GM12878 (cell line): ENCODE results near the gene PPP1CC. TPM values are rescaled to one million over a fixed set of nuclear protein-coding genes. Genes with fewer than 3 reads are reported as not detected.

ENCODE experiments used
- GATAD2B ChIP-seq: fragments of 450-650 bp; conservative IDR thresholded peaks from 2 replicates; pipeline ENCODE4 v1.6.1; 2017; ENCODE audit warnings: low read depth, mild to moderate bottlenecking, moderate library complexity
- HDAC2 ChIP-seq: fragments of 200-600 bp; sonication (generic); IDR thresholded peaks from 2 replicates; pipeline ENCODE4 v1.6.1; 2017
- JUNB ChIP-seq: IDR thresholded peaks from 2 replicates; pipeline ENCODE4 v1.6.1; 2016; ENCODE audit warnings: antibody characterized with exemption, mild to moderate bottlenecking
- NR2C2 ChIP-seq: IDR thresholded peaks from 2 replicates; pipeline ENCODE4 v1.6.1; 2011; ENCODE audit warnings: borderline replicate concordance, low read depth; ENCODE audit not compliant: control insufficient read depth, insufficient read length
- NRF1 ChIP-seq: conservative IDR thresholded peaks from 2 replicates; pipeline ENCODE4 v1.6.1; 2011; ENCODE audit warnings: mild to moderate bottlenecking, low read depth, low read length, improper control_type of control experiment
- RBBP5 ChIP-seq: fragments of 200-600 bp; sonication (generic); conservative IDR thresholded peaks from 2 replicates; pipeline ENCODE4 v1.6.1; 2016
- RCOR1 ChIP-seq: conservative IDR thresholded peaks from 2 replicates; pipeline ENCODE4 v1.6.1; 2012; ENCODE audit warnings: low read depth, low read length, improper control_type of control experiment
- SREBF2 ChIP-seq: IDR thresholded peaks from 2 replicates; pipeline ENCODE4 v1.6.1; 2012; ENCODE audit warnings: mild to moderate bottlenecking, low read length
- polyA plus RNA-seq, 11 experiments: library from polyadenylated mRNA; depleted of rRNA in 4 of 11; unstranded in 6 of 11; stranded (reverse) in 5 of 11; fragments of >200 nt; fragmentation: Nextera tagmentation in 4 of 11; fragmentation: Illumina TruSeq in 1 of 11; extraction: Ambion mirVana in 4 of 11; extraction: Trizol in 1 of 11; gene quantifications; 1 replicate in 1 of 11; 2 replicates in 10 of 11; pipeline versions ENCODE4 v1.2.1 to v1.2.3, GENCODE V29; 2011 to 2016; ENCODE audit warnings: inconsistent platforms in 2 of 11, missing spikeins in 2 of 11, low read depth in 1 of 11
- total RNA-seq, 4 experiments: library from RNA; depleted of rRNA in 3 of 4; stranded (reverse); fragments of >200 nt in 3 of 4; fragmentation: Illumina TruSeq in 1 of 4; extraction: Trizol in 1 of 4; gene quantifications; 2 replicates each; pipeline versions ENCODE4 v1.2.1 to v1.2.3, GENCODE V29; 2013 to 2021
- TF ChIP-seq, protein P1 (sequence below): fragments of 450-650 bp; IDR thresholded peaks from 2 replicates; pipeline ENCODE4 v1.6.1; 2018; ENCODE audit warnings: mild to moderate bottlenecking, low read depth, moderate library complexity; ENCODE audit not compliant: partially characterized antibody
- TF ChIP-seq, protein P2 (sequence below): fragments of 450-650 bp; IDR thresholded peaks from 2 replicates; pipeline ENCODE4 v1.6.1; 2017; ENCODE audit warnings: mild to moderate bottlenecking, moderate library complexity
- TF ChIP-seq, protein P3 (sequence below): IDR thresholded peaks from 2 replicates; pipeline ENCODE4 v1.6.1; 2012; ENCODE audit warnings: improper control_type of control experiment, low read depth, low read length; ENCODE audit not compliant: insufficient replicate concordance
- TF ChIP-seq, protein P4 (sequence below): fragments of 450-650 bp; IDR thresholded peaks from 2 replicates; pipeline ENCODE4 v1.6.1; 2017; ENCODE audit warnings: low read depth, mild to moderate bottlenecking, moderate library complexity

PPP1CC gene
- total and polyA plus RNA-seq, 10 of the 15 experiments (the other 5 are each of a cell fraction or from before 2014, with no cell fraction given): 64.4 to 279 (median 157) TPM

DNA sequence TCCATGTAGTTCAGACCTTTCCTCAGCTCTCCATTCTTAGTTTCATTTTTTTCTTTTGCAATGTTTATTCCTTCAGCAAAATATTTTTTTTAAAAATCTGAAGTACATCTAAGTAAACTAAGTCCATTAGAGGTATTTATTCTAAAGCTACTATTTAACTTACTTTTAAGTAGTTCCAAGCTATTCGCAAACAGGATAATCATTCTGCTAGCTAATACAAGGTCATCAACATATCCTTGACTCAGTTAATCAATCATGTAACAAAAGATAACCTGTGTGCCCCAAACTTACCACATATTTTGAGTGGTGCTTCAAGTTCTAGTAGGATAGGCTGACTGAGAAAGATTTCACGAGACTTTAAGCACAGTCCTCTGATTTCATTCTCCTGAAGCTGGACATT lies 11.2 kb downstream of the PPP1CC start (continued):
- TF ChIP-seq, protein P1, sequence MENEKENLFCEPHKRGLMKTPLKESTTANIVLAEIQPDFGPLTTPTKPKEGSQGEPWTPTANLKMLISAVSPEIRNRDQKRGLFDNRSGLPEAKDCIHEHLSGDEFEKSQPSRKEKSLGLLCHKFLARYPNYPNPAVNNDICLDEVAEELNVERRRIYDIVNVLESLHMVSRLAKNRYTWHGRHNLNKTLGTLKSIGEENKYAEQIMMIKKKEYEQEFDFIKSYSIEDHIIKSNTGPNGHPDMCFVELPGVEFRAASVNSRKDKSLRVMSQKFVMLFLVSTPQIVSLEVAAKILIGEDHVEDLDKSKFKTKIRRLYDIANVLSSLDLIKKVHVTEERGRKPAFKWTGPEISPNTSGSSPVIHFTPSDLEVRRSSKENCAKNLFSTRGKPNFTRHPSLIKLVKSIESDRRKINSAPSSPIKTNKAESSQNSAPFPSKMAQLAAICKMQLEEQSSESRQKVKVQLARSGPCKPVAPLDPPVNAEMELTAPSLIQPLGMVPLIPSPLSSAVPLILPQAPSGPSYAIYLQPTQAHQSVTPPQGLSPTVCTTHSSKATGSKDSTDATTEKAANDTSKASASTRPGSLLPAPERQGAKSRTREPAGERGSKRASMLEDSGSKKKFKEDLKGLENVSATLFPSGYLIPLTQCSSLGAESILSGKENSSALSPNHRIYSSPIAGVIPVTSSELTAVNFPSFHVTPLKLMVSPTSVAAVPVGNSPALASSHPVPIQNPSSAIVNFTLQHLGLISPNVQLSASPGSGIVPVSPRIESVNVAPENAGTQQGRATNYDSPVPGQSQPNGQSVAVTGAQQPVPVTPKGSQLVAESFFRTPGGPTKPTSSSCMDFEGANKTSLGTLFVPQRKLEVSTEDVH: no peak
- TF ChIP-seq GATAD2B (no peak), SREBF2 (no peak), RCOR1 (no peak), RBBP5 (no peak), NR2C2 (no peak), NRF1 (no peak), JUNB (no peak), HDAC2 (no peak)
- TF ChIP-seq, protein P2, sequence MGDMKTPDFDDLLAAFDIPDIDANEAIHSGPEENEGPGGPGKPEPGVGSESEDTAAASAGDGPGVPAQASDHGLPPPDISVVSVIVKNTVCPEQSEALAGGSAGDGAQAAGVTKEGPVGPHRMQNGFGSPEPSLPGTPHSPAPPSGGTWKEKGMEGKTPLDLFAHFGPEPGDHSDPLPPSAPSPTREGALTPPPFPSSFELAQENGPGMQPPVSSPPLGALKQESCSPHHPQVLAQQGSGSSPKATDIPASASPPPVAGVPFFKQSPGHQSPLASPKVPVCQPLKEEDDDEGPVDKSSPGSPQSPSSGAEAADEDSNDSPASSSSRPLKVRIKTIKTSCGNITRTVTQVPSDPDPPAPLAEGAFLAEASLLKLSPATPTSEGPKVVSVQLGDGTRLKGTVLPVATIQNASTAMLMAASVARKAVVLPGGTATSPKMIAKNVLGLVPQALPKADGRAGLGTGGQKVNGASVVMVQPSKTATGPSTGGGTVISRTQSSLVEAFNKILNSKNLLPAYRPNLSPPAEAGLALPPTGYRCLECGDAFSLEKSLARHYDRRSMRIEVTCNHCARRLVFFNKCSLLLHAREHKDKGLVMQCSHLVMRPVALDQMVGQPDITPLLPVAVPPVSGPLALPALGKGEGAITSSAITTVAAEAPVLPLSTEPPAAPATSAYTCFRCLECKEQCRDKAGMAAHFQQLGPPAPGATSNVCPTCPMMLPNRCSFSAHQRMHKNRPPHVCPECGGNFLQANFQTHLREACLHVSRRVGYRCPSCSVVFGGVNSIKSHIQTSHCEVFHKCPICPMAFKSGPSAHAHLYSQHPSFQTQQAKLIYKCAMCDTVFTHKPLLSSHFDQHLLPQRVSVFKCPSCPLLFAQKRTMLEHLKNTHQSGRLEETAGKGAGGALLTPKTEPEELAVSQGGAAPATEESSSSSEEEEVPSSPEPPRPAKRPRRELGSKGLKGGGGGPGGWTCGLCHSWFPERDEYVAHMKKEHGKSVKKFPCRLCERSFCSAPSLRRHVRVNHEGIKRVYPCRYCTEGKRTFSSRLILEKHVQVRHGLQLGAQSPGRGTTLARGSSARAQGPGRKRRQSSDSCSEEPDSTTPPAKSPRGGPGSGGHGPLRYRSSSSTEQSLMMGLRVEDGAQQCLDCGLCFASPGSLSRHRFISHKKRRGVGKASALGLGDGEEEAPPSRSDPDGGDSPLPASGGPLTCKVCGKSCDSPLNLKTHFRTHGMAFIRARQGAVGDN: no peak
- TF ChIP-seq, protein P3, sequence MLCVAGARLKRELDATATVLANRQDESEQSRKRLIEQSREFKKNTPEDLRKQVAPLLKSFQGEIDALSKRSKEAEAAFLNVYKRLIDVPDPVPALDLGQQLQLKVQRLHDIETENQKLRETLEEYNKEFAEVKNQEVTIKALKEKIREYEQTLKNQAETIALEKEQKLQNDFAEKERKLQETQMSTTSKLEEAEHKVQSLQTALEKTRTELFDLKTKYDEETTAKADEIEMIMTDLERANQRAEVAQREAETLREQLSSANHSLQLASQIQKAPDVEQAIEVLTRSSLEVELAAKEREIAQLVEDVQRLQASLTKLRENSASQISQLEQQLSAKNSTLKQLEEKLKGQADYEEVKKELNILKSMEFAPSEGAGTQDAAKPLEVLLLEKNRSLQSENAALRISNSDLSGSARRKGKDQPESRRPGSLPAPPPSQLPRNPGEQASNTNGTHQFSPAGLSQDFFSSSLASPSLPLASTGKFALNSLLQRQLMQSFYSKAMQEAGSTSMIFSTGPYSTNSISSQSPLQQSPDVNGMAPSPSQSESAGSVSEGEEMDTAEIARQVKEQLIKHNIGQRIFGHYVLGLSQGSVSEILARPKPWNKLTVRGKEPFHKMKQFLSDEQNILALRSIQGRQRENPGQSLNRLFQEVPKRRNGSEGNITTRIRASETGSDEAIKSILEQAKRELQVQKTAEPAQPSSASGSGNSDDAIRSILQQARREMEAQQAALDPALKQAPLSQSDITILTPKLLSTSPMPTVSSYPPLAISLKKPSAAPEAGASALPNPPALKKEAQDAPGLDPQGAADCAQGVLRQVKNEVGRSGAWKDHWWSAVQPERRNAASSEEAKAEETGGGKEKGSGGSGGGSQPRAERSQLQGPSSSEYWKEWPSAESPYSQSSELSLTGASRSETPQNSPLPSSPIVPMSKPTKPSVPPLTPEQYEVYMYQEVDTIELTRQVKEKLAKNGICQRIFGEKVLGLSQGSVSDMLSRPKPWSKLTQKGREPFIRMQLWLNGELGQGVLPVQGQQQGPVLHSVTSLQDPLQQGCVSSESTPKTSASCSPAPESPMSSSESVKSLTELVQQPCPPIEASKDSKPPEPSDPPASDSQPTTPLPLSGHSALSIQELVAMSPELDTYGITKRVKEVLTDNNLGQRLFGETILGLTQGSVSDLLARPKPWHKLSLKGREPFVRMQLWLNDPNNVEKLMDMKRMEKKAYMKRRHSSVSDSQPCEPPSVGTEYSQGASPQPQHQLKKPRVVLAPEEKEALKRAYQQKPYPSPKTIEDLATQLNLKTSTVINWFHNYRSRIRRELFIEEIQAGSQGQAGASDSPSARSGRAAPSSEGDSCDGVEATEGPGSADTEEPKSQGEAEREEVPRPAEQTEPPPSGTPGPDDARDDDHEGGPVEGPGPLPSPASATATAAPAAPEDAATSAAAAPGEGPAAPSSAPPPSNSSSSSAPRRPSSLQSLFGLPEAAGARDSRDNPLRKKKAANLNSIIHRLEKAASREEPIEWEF: no peak
- TF ChIP-seq, protein P4, sequence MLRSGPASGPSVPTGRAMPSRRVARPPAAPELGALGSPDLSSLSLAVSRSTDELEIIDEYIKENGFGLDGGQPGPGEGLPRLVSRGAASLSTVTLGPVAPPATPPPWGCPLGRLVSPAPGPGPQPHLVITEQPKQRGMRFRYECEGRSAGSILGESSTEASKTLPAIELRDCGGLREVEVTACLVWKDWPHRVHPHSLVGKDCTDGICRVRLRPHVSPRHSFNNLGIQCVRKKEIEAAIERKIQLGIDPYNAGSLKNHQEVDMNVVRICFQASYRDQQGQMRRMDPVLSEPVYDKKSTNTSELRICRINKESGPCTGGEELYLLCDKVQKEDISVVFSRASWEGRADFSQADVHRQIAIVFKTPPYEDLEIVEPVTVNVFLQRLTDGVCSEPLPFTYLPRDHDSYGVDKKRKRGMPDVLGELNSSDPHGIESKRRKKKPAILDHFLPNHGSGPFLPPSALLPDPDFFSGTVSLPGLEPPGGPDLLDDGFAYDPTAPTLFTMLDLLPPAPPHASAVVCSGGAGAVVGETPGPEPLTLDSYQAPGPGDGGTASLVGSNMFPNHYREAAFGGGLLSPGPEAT: no peak
